ENCODE results near the gene DLST. TPM values are rescaled to one million over a fixed set of nuclear protein-coding genes. Genes with fewer than 3 reads are reported as not detected.

The DLST gene
- polyA plus RNA-seq, 3 donors = 6.7 to 76.5 (median 7.3) TPM

- Mint-ChIP-seq H3K9me3 (no peaks in the 10 kb centered on the region), H3K36me3 (no peaks in the 10 kb centered on the region), H3K4me1 (peaks cover 4% of the 10 kb centered on the region), H3K4me3 (peak within 1 kb of the TSS; percentile 55 to 67), H3K27me3 (ENCODE audit: low read depth in 3 of 3) (peaks cover 14 to 21% (median 17%) of the 10 kb centered on the region in 3 donors), H3K27ac (no peak within 1 kb of the TSS)
- Histone ChIP-seq H3K27me3 (ENCODE audit: control insufficient read depth in 2 of 2, insufficient read depth in 2 of 2, low read length in 2 of 2) (peaks cover 3 to 15% of the 10 kb centered on the region in 2 donors), H3K4me1 (ENCODE audit: control insufficient read depth in 1 of 2, insufficient read depth in 2 of 2, low read length in 2 of 2) (peaks cover 3 to 6% of the 10 kb centered on the region in 2 donors), H3K27ac (ENCODE audit: low read depth in 1 of 2, low read length in 2 of 2) (no peak within 1 kb of the TSS), H3K9ac (ENCODE audit: insufficient read depth, low read length, poor library complexity, severe bottlenecking) (peak within 1 kb of the TSS; percentile 62), H3K9me3 (replicated peaks in 1 of 2; ENCODE audit: control insufficient read depth in 1 of 2, insufficient read depth in 1 of 2, low read length in 2 of 2) (no peaks in the 10 kb centered on the region), H3K79me2 (ENCODE audit: insufficient read depth, low read length) (no peaks in the 10 kb centered on the region), H3K4me2 (replicated peaks; ENCODE audit: extremely low read depth, low read length, poor library complexity, severe bottlenecking) (peak within 1 kb of the TSS; percentile 68), H2AFZ (ENCODE audit: insufficient read depth, low read depth, low read length, poor library complexity, severe bottlenecking) (peak within 1 kb of the TSS; percentile 78), H4K20me1 (ENCODE audit: insufficient read depth, low read length) (no peaks in the 10 kb centered on the region), H3K4me3 (replicated peaks in 1 of 3; ENCODE audit: low read depth in 2 of 3, low read length in 3 of 3) (peak within 1 kb of the TSS in 2 of 3 experiments; percentile 3 to 63), H3K36me3 (replicated peaks in 1 of 2; ENCODE audit: control insufficient read depth in 1 of 2, insufficient read depth in 2 of 2, low read length in 2 of 2) (no peaks in the 10 kb centered on the region)
- peak; percentile 39 to 60 (median 60) for DNase-seq
- no peak for TF ChIP-seq CTCF (IDR thresholded peaks at IDR 0.05)
- WGBS (ENCODE audit: insufficient coverage) = 14% methylated on average over 45 of the region's 51 CpGs
- intact Hi-C loops (cut with micrococcal nuclease) = no loop called here
Measured at GRCh38 chr14:74922752-74923401, 41.2 kb downstream of the DLST start, which contains the start of gene RPS6KL1. Gene RPS6KL1, minus strand, starts transcription at chr14:74923260. Its CDS starts 1,719 bp downstream, at chr14:74921541.

GRCh38 chr14:74924061-74924460 lies 42.3 kb downstream of the DLST start:
- Histone ChIP-seq H3K9ac (ENCODE audit: insufficient read depth, low read length, poor library complexity, severe bottlenecking) (no peak overlapping the region), H3K79me2 (ENCODE audit: insufficient read depth, low read length) (no peaks in the 10 kb centered on the region), H3K27ac (ENCODE audit: low read depth in 1 of 2, low read length in 2 of 2) (no peak overlapping the region), H3K4me1 (ENCODE audit: control insufficient read depth in 1 of 2, insufficient read depth in 2 of 2, low read length in 2 of 2) (peaks cover 3 to 6% of the 10 kb centered on the region in 2 donors), H3K27me3 (ENCODE audit: control insufficient read depth in 2 of 2, insufficient read depth in 2 of 2, low read length in 2 of 2) (peaks cover 3 to 15% of the 10 kb centered on the region in 2 donors), H3K36me3 (replicated peaks in 1 of 2; ENCODE audit: control insufficient read depth in 1 of 2, insufficient read depth in 2 of 2, low read length in 2 of 2) (no peaks in the 10 kb centered on the region), H3K4me2 (replicated peaks; ENCODE audit: extremely low read depth, low read length, poor library complexity, severe bottlenecking) (no peak overlapping the region), H3K4me3 (replicated peaks in 1 of 3; ENCODE audit: low read depth in 2 of 3, low read length in 3 of 3) (no peak overlapping the region), H3K9me3 (replicated peaks in 1 of 2; ENCODE audit: control insufficient read depth in 1 of 2, insufficient read depth in 1 of 2, low read length in 2 of 2) (no peaks in the 10 kb centered on the region), H4K20me1 (ENCODE audit: insufficient read depth, low read length) (no peaks in the 10 kb centered on the region), H2AFZ (ENCODE audit: insufficient read depth, low read depth, low read length, poor library complexity, severe bottlenecking) (no peak overlapping the region)
- Mint-ChIP-seq H3K36me3 (no peaks in the 10 kb centered on the region), H3K27me3 (ENCODE audit: low read depth in 3 of 3) (peaks cover 14 to 21% (median 16%) of the 10 kb centered on the region in 3 donors), H3K27ac (no peak overlapping the region), H3K4me1 (peaks cover 5% of the 10 kb centered on the region), H3K9me3 (no peaks in the 10 kb centered on the region), H3K4me3 (peak overlapping the region in 1 of 2 donors; percentile 51)
- DNase-seq = no peak
- WGBS (ENCODE audit: insufficient coverage) = 96% methylated on average over 11 of the region's 11 CpGs
- TF ChIP-seq CTCF (IDR thresholded peaks at IDR 0.05) = no peak
- intact Hi-C loops (cut with micrococcal nuclease) = no loop called here
